Right lobe of liver (tissue), 6 donors: ENCODE results near the gene HEXB. TPM values are rescaled to one million over a fixed set of nuclear protein-coding genes. Genes with fewer than 3 reads are reported as not detected.

Experiments
- ATAC-seq, 4 donors: fragments of 200-7000 bp; cut with Tn5 transposase; one replicate each; pipeline ENCODE4 v1.9.1; 2020; ENCODE audit warnings: mild to moderate bottlenecking in 4 of 4, moderate library complexity in 4 of 4
- DNase-seq, 3 donors: peaks; one replicate each; pipeline ENCODE4 v3.0.0-alpha.2; 2020
- H3K27ac ChIP-seq, 3 donors: fragments of 200-600 bp; one replicate each; pipeline ENCODE4 v1.8.0; 2022
- H3K27me3 ChIP-seq, 2 donors: fragments of 200-600 bp; one replicate each; pipeline ENCODE4 v1.8.0; 2022
- H3K36me3 ChIP-seq, 4 donors: fragments of 200-600 bp; sonication (generic) in 1 of 4; one replicate each; pipeline versions ENCODE4 v1.5.1 to v1.8.0; 2017 to 2022; ENCODE audit warnings: control low read depth in 1 of 4
- H3K4me1 ChIP-seq, 4 donors: fragments of 200-600 bp; sonication (generic) in 1 of 4; one replicate each; pipeline versions ENCODE4 v1.5.1 to v1.8.0; 2017 to 2022; ENCODE audit warnings: control low read depth in 1 of 4
- H3K4me3 ChIP-seq, 3 donors: fragments of 200-600 bp; one replicate each; pipeline ENCODE4 v1.8.0; 2022
- H3K9me3 ChIP-seq, 4 donors: fragments of 200-600 bp; sonication (generic) in 1 of 4; one replicate each; pipeline versions ENCODE4 v1.5.1 to v1.8.0; 2017 to 2022; ENCODE audit warnings: control low read depth in 1 of 4
- POLR2A ChIP-seq: fragments of 450-650 bp; IDR thresholded peaks from one replicate; pipeline ENCODE4 v1.6.1; 2017; ENCODE audit warnings: antibody characterized with exemption, mild to moderate bottlenecking
- WGBS: methylation state at CpG from one replicate; pipeline ENCODE4 v1.1.6; 2018; ENCODE audit warnings: low coverage, low lambda C conversion rate; ENCODE audit not compliant: insufficient coverage; ENCODE audit errors: missing lambda C conversion rate; 5-methylcytosine and 5-hydroxymethylcytosine counted together
- intact Hi-C, 2 donors: fragments of 100-400 bp; cut with DNase I; formaldehyde crosslinking; loops; one replicate each; pipeline versions ENCODE4 v1.11.2 to v1.14.1; 2022
- total RNA-seq, 6 experiments: library from RNA; depleted of rRNA in 2 of 6; stranded (reverse); fragments of >200 nt in 2 of 6; fragmentation: NEBNext Ultra II Directional in 3 of 6; extraction: Animal tissue kit (Norgen Biotek cat#: 25700) in 3 of 6; gene quantifications; one replicate each; pipeline versions ENCODE4 v1.1.0 to v1.2.4, GENCODE V29; 2016 to 2023
- TF ChIP-seq, protein P1 (sequence below), 4 donors: fragments of 200-600 bp in 3 of 4; fragments of 450-650 bp in 1 of 4; IDR thresholded peaks; one replicate each; pipeline versions ENCODE4 v1.5.1 to v1.8.0; 2016 to 2022; ENCODE audit warnings: antibody characterized with exemption in 4 of 4, mild to moderate bottlenecking in 2 of 4
- donor health status: DM: no; HTN: yes; CAD: no.
- donor health status: DM: no; HTN: no; CAD: no.
- donor health status: DM: no; HTN: no; CAD: no.
- donor health status: DM: no; HTN: yes; CAD: no.
- donor health status: DM: no; HTN: yes; CAD: no.

The HEXB gene
- total RNA-seq, 6 experiments from 2014 or later = 67.8 to 174 (median 121) TPM

DNA sequence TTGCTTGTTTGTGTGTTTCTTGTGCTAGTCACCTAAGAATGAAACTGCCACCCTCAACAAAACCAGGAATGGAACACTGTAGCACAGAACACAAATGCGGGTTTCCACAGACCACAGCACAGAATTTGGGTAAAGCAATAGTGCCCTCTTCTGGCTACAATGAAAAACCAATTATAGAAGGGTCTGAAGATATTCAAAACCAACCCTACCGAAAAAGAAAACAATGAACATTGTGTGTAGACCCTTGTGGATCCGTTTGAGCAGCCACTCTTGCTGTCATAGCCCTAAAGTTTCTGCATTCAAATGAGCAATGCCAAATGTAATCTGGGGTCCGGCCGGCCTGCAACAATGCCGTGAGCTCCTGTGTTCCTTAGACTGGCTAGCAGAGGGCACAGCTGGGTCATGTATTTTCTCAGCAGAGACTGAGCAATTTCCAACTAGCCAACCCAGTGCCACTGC lies 36.2 kb upstream of the HEXB start:
- ATAC-seq (peak; percentile 92 to 95 (median 94)), DNase-seq (no peak)
- no peak overlapping the region for H3K4me3 ChIP-seq

DNA sequence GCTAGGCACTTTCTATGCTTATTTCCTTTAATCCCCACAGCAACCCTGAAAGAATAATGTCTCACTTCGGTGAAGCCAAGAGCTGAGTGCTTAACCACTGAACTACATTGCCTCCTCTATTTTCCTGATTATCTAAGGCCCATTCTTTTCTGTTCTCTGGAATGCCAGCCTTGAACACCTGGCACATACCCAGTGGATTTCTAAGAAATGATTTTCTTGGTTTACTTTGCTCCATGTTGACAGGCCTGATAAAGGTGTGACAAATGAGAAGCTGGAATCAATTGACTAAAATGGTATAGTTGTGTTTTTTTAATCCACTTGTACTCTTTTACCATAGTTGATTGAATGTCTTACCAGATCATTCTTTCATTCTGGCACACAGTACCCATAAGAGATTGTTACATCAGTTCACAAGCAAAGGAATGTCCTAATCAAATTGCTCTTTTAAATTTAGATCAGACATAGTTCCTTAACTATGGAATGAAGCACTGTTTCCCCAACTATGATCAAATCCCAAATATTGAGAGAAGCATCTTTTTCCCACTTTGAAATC lies 35.5 kb upstream of the HEXB start:
- Histone ChIP-seq H3K4me1 (no peaks in the 10 kb centered on the region), H3K9me3 (no peaks in the 10 kb centered on the region), H3K4me3 (no peak overlapping the region), H3K27me3 (no peaks in the 10 kb centered on the region), H3K27ac (no peak overlapping the region), H3K36me3 (no peaks in the 10 kb centered on the region)
- ATAC-seq (no peak), DNase-seq (no peak)
- WGBS = 0% methylated on average over 1 of the region's 1 CpG
- intact Hi-C loops = loop anchor here (5.0 to 10.0 kb wide), 3 partner anchors 235 to 747 kb away; no protein-coding TSS in a partner anchor
- TF ChIP-seq POLR2A = no peak
- TF ChIP-seq, protein P1, sequence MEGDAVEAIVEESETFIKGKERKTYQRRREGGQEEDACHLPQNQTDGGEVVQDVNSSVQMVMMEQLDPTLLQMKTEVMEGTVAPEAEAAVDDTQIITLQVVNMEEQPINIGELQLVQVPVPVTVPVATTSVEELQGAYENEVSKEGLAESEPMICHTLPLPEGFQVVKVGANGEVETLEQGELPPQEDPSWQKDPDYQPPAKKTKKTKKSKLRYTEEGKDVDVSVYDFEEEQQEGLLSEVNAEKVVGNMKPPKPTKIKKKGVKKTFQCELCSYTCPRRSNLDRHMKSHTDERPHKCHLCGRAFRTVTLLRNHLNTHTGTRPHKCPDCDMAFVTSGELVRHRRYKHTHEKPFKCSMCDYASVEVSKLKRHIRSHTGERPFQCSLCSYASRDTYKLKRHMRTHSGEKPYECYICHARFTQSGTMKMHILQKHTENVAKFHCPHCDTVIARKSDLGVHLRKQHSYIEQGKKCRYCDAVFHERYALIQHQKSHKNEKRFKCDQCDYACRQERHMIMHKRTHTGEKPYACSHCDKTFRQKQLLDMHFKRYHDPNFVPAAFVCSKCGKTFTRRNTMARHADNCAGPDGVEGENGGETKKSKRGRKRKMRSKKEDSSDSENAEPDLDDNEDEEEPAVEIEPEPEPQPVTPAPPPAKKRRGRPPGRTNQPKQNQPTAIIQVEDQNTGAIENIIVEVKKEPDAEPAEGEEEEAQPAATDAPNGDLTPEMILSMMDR (IDR thresholded peaks at IDR 0.05) = no peak

More for the DNA sequence above, 36.2 kb upstream of the HEXB start:
- 10% methylated on average over 6 of the region's 6 CpGs for WGBS
- no peak overlapping the region for H3K27ac ChIP-seq
- TF ChIP-seq, protein P1 (IDR thresholded peaks at IDR 0.05) = peak; percentile 73 to 85 (median 78)
- TF ChIP-seq POLR2A = no peak
- no peaks in the 10 kb centered on the region for H3K27me3 ChIP-seq
- no peaks in the 10 kb centered on the region for H3K4me1 ChIP-seq
- no peaks in the 10 kb centered on the region for H3K9me3 ChIP-seq
- intact Hi-C loops = loop anchor here (5.0 to 10.0 kb wide), 3 partner anchors 234 to 747 kb away; no protein-coding TSS in a partner anchor
- no peaks in the 10 kb centered on the region for H3K36me3 ChIP-seq

DNA sequence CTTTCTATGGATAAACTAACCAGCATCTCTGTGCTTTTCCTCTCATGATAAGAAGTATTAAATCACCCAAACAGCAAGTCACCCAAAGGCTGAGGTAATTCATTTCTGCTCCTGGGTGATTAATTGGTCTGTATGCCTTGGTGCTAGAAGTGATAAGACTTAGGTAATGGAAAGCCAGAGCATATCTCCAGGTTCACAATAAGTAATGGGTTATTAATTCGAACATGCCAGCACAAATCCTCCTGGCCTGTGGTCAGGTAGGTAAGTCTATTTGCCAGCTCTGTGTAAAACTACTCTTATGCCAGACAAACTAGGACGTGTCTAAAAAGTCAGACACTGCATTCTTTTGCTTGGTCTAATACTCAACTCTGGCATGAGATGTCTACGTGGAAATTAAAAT lies 33.3 kb upstream of the HEXB start:
- no peaks in the 10 kb centered on the region for H3K9me3 ChIP-seq
- no peaks in the 10 kb centered on the region for H3K4me1 ChIP-seq
- no peak overlapping the region for H3K27ac ChIP-seq
- H3K4me3 ChIP-seq = no peak overlapping the region
- WGBS = 54% methylated on average over 3 of the region's 3 CpGs
- intact Hi-C loops = no loop called here
- ATAC-seq = no peak
- no peak for DNase-seq
- H3K36me3 ChIP-seq = no peaks in the 10 kb centered on the region
- H3K27me3 ChIP-seq = no peaks in the 10 kb centered on the region
- no peak for TF ChIP-seq POLR2A
- TF ChIP-seq, protein P1 (IDR thresholded peaks at IDR 0.05) = no peak

DNA sequence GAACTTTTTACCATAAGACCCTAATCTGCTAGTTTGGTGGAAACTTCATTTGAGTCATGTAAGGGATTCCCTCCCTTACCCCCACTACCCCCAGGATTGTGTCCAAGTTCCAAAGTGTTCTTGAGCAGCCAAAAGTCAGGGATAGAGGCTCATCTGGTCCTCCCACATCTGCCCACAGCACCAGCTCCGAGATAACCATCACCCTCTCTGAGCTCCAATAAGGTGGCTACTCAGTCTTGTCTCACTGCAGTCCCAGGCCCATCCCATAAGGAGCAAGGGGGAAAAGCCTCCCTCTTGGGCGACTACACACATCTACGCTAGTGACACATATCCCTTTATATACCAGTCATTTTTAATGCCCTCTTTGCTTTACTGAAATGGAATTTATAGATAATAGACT lies 32.5 kb upstream of the HEXB start:
- H3K4me3 ChIP-seq = no peak overlapping the region
- no peaks in the 10 kb centered on the region for H3K9me3 ChIP-seq
- no peak for DNase-seq
- TF ChIP-seq, protein P1 (IDR thresholded peaks at IDR 0.05) = no peak
- no peak for TF ChIP-seq POLR2A
- intact Hi-C loops = no loop called here
- 96% methylated on average over 2 of the region's 3 CpGs for WGBS
- no peaks in the 10 kb centered on the region for H3K27me3 ChIP-seq
- H3K4me1 ChIP-seq = no peaks in the 10 kb centered on the region
- H3K36me3 ChIP-seq = no peaks in the 10 kb centered on the region
- no peak overlapping the region for H3K27ac ChIP-seq
- ATAC-seq = no peak
